ENCODE data around the gene CCDC88B. TPM values are rescaled to one million over a fixed set of nuclear protein-coding genes. Genes with fewer than 3 reads are reported as not detected.

Gene CCDC88B
- total and polyA plus RNA-seq, 9 of the 15 experiments (the other 6 are each of a cell fraction or from before 2014, with no cell fraction given): 0.13 to 18.1 (median 7.9) TPM

- TF ChIP-seq BCOR (IDR thresholded peaks at IDR 0.05) (no peak), MAX (CRISPR knock-in tag; IDR thresholded peaks at IDR 0.05) (peak; percentile 86), FOXK2 (conservative IDR thresholded peaks at IDR 0.05 in 1 of 2, IDR thresholded peaks at IDR 0.05 in 1 of 2; ENCODE audit: low read depth in 2 of 2) (no peak), MIER1 (IDR thresholded peaks at IDR 0.05; ENCODE audit: low read depth) (no peak), ZNF384 (IDR thresholded peaks at IDR 0.05; ENCODE audit: low read depth, low read length) (no peak), CCAR2 (IDR thresholded peaks at IDR 0.05; ENCODE audit: low read depth, low read length) (no peak), NRF1 (conservative IDR thresholded peaks at IDR 0.05 in 1 of 2, IDR thresholded peaks at IDR 0.05 in 1 of 2) (peak; percentile 56 to 62), MLLT1 (IDR thresholded peaks at IDR 0.05) (no peak), ZEB2 (IDR thresholded peaks at IDR 0.05) (peak; percentile 77), MAZ (CRISPR knock-in tag; conservative IDR thresholded peaks at IDR 0.05 in 1 of 2, IDR thresholded peaks at IDR 0.05 in 1 of 2) (peak; percentile 88 to 95), POLR2G (IDR thresholded peaks at IDR 0.05; ENCODE audit: low read depth, low read length) (peak; percentile 89), HDAC2 (IDR thresholded peaks at IDR 0.05) (no peak), EWSR1 (IDR thresholded peaks at IDR 0.05; ENCODE audit: borderline replicate concordance, low read depth, partially characterized antibody) (no peak), EHMT2 (IDR thresholded peaks at IDR 0.05) (no peak), CAMTA2 (CRISPR knock-in tag; conservative IDR thresholded peaks at IDR 0.05) (no peak), PRPF4 (IDR thresholded peaks at IDR 0.05; ENCODE audit: insufficient read depth, low read depth, low read length, poor library complexity, severe bottlenecking) (no peak), DPF2 (IDR thresholded peaks at IDR 0.05) (peak; percentile 44; the same call in 1 of the 2 replicates), HDGF (IDR thresholded peaks at IDR 0.05) (peak; percentile 40; the same call in 1 of the 2 replicates), SAFB (IDR thresholded peaks at IDR 0.05; ENCODE audit: borderline replicate concordance, low read depth, low read length) (no peak), FOXK1 (CRISPR knock-in tag; IDR thresholded peaks at IDR 0.05; ENCODE audit: borderline replicate concordance) (0 out of 2 replicates have a peak, but pooled peaks have one; percentile 61), PML (IDR thresholded peaks at IDR 0.05; ENCODE audit: low read length) (no peak), FOXM1 (IDR thresholded peaks at IDR 0.05; ENCODE audit: low read depth) (no peak), FOXM1 (CRISPR knock-in tag; IDR thresholded peaks at IDR 0.05; ENCODE audit: low read depth) (0 out of 2 replicates have a peak, but pooled peaks have one; percentile 46), TFE3 (CRISPR knock-in tag; IDR thresholded peaks at IDR 0.05) (no peak), ETS1 (conservative IDR thresholded peaks at IDR 0.05; ENCODE audit: control insufficient read depth, low read depth, low read length) (peak; percentile 74)
Observed at GRCh38 chr11:64305691-64306562, 34.1 kb upstream of the CCDC88B start (continued).
